NCI-H2171 treated with DMSO at 0.1 percent for 48 hours (cell line): ENCODE results near the gene PLEKHM3.
"Not testable (repeated sequence)": the region's sequence is repeated elsewhere in the genome, so short reads cannot be mapped to it uniquely, and the experiment has no call there.

Source experiments
- DNase-seq: peaks from one replicate; lab custom pipeline; 2025; lab: John Stamatoyannopoulos, UW

Gene PLEKHM3

DNA sequence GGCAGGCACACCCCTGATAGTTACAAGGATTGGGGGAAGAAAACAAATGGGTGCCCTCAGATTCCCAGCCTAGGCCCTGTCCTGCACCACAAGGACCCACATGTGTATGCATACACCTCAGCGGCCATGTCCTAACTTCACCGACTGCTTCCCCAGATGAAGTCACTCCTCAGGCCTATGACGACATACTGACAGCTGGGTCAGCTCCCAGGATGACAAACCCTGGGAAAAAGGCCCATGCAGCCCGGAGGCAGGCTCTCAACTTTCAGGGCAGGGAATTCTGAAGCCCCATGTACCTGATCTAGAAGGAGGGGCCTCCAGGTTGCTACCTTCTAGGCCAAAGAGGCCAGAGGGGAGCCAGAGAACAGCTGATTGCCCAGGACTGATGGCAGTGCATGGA lies 11.0 kb upstream of the PLEKHM3 start:
- no peak for DNase-seq

DNA sequence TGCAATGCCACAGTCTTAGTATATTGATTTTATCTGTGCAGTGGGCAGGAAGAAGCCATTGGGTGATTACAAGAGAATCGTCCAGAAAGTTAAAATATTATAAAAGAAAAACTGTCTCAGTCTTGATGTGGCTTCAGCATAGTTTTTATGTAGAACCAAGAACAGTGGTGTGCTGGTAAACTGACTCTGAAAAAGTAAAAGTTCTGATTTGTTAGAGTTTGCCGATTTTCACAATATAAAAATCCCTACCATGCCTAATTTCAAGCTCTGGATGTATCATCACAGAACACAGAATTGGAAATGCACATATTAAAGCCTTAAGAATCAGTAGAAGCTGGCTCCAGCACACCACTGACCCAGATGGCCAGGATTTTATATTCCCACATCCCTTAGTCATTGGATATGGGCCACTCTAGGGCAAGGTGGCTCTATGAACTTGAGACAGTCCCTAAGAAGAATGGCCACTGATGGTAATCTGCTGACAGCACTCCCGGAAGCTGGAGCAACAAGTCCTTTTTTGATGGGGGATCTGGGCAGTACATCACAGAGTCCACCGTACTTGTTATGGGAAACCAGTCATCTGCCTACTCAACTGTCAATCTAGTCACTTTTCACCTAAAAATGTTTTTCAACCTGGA lies 9.3 kb upstream of the PLEKHM3 start:
- DNase-seq, result no peak

DNA sequence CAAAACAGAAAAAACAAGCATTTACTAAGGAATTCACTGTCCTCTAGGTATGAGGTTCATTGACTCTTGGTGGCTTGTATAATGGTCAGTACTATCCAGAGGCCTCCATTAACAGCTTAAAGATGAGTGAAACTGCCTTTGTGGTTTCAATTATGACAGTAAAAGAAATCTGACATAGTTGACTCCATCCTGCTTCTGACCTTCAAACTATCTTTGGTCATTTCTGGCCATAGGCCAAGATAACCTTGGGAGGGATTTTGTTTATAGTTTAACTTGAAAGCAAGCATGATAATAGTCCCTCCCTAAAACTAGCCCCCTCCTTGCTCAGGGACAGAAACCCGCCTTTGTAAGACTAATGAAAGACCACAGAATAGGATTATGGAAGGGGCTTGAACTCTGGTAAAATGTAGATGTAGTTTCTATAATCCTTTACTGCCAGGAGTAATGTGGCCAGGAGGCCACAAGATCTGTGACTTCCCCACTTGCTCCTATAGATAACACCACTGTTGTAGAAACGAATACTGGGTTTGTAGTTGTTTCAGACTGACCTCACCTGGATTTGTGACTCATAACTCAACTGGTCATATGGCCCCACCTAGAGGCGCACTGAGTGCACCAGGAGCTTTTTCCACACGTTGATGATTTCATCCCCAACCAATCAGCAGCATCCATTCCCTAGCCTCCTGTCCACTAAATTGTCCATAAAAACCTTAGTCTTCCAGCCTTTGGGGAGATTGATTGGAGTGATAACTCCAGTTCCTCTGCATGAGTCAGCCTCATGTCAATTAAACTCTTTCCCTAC lies 8.6 kb upstream of the PLEKHM3 start:
- no peak for DNase-seq

DNA sequence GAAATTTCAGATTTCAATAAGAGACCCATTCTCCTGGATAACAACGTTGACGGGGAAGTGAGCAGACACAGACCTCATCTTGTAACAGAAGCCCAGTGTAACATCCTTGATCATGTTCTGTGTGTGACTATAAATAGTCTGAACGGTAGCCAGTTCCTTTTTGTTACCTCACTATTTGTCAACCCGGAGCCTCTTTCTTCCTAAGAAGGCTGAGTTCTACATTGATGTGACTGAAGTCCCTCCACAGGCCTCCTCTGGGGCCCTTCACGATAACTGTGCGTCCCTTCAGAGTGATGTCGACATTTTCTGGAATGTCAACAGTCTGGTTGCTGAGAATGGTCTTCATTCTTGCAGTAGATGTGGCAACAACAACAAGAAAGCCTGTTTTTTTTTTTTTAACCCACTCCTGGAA lies 6.3 kb upstream of the PLEKHM3 start:
- no peak for DNase-seq

DNA sequence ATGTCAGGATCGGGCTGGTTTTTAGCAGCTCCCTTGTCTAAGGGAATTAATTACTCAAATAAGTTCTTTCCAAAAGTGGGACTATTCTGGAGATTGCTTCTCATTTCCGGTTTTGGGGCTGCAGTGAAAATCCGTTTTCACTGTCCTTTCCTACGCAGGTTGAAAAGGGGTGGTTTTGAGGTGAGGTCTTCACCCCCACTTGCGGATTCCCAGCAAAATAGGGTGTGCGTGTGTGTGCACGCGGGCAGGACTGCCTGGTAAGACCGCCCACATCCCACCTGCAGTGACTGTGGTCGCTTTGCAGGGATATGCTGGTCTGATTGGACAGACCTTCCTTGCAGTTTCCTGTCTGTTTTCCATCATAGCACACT lies 472 bp upstream of the PLEKHM3 start:
- DNase-seq, result no peak

DNA sequence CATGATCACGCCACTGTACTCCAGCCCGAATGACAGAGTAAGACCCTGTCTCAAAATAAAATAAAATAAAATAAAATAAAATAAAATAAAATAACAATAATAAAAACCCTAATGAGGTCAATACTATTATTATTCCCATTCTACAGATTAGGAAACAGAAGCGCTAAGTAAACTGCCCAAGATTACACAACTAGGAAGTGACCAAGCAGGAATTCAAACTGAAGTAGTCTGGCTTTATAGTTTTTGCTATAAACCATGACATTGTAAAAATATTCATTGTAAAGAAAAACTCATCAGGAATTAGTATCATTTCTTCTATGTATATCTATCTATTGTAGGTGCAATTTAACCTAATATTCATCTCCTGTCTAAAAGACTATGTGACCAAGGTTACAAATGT lies 1.2 kb downstream of the PLEKHM3 start:
- DNase-seq, result no peak

DNA sequence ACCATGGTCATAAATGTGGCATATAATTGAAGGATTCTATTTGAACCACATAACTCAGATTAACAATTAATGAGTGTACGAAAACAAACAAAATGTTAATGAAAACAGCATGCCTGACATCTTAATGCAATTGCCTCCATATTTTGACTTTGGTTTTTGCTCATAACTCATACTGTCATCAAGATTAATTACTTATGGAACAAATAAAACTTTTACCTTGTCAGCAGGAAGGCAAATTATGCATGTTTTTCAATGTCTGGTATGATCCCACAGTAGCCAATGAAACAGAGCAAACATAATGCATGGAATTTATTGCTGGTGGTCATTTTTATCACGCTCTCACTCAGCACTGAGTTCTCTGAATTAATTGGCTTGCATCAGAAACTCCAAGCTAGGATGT lies 5.1 kb downstream of the PLEKHM3 start:
- DNase-seq, result no peak

DNA sequence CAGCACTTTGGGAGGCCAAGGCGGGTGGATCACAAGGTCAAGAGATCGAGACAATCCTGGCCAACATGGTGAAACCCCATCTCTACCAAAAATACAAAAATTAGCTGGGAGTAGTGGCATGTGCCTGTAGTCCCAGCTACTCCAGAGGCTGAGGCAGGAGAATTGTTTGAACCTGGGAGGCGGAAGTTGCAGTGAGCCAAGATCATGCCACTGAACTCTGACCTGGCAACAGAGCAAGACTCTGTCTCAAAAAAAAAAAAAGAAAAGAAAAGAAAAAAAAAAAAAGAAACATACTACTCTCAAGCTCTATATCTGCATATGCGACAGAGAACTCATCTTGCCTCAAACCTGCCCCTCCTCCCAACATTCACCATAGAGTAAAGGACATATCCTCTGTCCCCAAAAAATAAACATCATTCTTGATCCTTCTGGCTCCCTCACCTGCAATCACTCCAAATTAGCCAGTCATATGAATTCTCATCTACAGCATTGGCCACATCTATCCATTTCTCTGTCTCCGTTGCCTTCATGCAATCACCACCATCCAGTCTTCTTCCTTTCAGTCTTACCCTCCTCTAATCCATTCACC lies 7.1 kb downstream of the PLEKHM3 start:
- DNase-seq, result not testable (repeated sequence)

DNA sequence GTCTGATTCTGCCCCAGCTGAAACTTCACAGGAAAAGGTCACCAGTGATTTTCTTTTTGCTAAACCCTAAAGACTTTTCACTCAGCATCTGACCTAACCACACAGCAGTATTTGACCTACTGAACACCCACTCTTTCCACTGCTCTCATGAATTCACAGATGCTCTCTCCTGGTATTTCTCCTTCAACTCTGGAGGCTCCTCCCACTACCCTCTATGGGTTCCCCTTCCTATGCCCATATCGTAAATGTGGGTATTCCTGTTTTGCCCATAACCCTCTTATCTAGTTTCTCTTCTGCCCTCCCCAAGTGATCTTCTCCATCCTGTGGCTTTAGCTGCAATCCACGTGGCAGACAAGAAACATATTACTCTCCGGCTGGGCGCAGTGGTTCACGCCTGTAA lies 7.6 kb downstream of the PLEKHM3 start:
- DNase-seq, result no peak

DNA sequence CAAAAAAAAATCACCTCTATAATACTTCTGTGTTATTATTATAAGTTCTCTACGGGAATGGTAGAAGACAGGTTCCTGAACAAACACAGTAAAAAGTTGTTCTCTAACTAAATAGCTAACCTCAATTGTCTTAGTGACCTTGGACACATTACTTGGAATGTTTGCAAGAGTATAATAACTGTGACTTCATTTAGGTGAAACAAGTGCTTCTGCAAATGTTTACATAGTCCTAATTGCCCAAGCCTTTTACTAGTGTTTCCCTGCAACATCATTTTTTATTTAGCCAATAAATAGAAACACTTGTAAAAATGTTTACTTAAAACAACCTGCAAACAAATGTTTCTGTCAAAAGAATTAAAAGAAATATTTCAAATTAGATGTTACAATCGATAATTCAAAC lies 9.9 kb downstream of the PLEKHM3 start:
- DNase-seq, result no peak

DNA sequence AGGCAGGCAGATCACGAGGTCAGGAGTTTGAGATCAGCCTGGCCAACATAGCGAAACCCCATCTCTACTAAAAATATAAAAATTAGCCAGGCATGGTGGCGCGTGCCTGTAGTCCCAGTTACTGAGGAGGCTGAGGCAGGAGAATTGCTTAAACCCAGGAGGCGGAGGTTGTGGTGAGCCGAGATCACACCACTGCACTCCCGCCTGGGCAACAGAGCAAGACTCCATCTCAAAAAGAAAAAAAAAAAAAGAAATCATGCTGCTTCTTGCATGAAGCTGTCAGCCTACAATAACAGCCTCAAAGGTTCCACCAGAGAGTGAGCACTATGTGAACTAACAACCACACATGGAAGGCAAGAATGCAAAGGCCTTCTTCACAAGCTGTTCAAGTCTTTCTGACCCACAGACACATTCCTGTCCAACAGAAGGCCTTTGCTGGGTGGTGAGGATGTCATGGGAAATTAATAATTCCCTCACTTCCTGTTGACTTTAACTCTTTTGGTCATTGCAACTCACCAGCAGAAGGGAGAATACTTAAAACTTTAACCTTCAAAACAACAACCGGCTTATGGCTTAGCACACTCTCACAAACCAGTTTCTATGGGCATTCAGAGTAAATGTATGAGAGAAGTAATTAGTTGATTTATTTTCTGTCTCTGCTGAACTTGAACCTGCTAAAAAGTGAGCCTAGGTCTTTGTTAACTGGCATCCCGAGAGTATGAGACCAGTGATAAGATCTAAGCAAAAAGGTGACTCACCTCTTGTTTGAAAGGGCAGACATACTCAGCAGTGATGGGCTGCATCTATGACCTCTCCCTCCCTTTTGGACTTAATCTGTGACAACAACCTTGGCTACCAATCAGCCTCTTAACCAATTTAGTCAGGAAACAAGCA lies 11.8 kb downstream of the PLEKHM3 start:
- DNase-seq, result no peak

DNA sequence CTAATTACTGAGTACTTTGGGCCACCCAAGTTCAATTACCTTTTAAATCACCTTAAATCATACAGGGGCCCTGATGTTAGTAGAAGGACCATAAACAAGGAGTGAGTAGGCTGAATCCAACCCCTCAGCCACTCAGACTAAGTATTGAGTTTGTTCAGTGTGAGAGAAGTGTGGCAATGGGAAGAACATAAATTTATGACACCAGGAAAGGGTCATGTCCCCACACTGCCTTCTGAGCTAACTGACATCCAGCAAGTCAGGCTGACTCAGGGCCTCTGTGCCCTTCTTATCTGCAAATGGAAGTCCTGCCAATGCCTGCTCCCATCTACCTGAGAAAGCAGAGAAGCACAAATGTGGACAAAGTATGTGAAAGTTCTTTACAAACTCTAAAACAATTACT lies 12.9 kb downstream of the PLEKHM3 start:
- no peak for DNase-seq

DNA sequence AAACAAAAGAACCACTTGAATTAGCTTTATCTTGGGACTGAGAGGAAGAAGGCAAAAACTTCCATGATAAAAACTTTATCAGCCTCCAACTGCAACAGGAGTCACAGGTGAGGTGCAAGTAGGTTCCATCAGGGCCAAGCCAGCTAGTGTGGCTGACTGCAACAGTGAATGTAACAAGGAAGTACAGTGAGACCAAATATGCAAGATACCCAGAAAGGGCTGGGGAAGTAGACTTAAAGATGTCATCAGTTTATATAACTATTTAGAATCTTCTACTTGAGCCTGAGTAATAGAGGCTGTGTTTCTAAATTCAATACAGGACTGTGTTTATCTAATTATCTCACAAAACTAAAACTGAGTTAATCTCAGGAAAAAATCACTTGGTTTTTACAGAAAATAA lies 14.8 kb downstream of the PLEKHM3 start:
- no peak for DNase-seq

DNA sequence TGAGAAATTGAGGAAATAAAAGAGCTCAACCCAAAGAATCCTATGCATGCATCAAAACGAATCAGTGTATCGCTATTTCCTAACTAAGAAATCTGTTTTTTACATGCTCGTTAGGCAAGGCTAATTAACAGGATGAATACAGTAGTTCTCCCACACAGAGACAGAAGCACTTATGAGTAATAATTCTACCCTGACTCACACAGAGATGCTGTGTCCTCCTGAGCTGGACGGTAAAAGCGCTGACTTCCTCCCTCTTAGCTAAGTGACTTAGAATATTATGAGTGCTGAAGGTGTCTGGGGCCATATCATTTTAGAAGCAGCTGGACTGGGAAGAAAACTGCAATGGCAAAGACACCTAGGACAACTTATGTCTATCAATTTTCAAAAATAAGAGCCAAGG lies 18.5 kb downstream of the PLEKHM3 start:
- no peak for DNase-seq

DNA sequence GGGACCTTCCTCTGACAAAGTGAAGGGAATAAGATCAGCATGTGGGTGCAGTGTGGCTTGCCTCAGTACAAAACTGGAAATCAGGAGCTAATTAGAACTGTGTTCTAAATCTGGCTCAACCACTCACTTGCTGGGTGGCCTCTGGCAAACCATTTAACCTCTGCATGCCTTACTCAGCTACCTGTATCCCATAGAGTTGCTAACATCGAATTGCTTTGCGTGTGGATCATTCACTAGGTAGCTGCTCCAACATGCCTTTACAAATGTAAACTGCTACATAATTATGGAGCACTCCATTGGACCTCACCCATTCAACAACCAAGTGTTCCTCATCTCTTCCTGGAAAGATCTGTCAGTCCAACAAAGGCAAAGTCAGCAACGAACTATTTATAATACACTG lies 19.0 kb downstream of the PLEKHM3 start:
- no peak for DNase-seq

DNA sequence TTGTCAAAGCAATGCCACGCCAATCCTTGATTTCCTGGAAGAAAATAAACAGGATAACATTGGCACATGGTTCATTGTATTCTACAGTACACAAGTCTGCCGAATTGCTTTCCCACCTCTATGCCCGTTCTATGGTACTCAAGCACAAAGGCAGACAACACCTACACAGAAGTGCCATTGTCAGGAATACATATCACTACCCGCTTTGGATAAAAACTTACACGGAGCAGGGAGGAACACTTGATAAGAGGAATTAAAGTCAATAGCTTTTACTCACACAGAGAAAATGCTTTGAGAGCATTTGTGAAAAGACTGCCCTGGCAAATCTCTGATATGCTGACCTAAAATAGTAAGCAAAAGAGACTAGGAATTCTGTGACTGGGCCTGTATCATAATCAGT lies 23.4 kb downstream of the PLEKHM3 start:
- no peak for DNase-seq

DNA sequence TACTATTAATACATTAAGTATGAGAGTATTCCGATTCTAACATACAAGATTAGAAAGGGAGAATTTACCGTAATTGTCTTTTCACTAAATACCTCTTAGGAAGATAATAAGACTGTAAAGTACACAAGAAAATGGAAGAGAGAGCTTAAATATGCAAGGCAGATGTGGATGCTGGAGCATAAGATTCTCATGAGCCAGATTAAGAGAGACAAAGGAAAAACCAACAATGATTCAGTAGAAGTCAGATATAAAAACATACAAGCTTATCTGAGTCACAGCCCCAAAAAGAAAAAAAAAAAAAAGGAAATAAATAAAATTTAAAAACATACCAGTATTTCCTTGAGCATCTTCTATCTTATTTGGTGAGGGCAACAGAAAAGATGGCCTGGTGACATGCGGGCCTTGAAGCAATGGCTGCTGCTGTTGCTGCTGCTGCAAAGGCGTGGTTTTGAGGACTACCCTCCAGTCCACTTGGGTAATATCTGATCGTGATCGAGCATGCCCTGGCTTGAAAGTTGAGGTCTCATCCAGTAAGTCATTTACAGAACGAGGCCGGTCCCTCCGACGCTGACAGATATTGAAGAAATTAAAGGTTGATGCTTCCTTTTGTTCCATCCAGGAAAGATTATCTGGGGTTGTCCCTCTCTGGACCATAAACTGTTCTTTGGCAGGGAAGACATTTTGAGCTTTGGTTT lies 24.5 kb downstream of the PLEKHM3 start:
- no peak for DNase-seq

DNA sequence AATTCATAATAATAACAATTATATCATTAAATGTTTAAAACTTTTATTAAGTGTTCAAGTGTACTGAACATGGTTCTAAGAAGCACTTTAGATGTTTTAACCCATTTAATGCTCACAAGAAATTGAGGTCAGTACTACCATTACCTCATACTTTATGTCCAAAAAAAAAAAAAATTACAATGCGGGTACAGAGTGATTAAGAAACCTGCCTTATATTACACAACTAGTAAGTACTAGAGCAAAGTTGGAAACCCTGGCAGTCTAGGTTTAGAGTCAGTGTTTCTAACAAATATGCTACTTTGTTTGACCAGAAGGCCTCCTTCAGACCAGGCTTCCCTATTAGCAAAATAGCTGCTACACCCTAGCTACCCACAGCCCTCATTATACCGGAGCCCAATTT lies 28.5 kb downstream of the PLEKHM3 start:
- no peak for DNase-seq

DNA sequence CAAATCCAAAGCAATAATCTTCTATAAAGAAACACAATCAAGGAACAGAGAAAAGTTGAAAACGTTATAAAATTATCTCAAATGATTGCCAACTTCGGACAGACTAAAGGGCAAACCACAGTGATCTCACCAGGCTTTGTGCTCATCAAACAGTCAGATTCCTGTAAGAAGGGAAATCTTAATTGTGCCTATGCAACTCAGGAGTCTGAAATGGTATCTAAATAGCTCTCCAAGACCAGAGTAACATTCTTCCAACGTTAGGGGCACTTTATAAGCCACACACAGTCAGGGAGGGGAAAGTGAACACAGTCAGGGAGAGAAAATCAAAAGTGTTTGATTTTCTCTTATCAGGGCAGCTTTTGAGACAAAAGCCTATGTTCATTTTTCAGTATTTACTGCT lies 29.4 kb downstream of the PLEKHM3 start:
- DNase-seq, result no peak

DNA sequence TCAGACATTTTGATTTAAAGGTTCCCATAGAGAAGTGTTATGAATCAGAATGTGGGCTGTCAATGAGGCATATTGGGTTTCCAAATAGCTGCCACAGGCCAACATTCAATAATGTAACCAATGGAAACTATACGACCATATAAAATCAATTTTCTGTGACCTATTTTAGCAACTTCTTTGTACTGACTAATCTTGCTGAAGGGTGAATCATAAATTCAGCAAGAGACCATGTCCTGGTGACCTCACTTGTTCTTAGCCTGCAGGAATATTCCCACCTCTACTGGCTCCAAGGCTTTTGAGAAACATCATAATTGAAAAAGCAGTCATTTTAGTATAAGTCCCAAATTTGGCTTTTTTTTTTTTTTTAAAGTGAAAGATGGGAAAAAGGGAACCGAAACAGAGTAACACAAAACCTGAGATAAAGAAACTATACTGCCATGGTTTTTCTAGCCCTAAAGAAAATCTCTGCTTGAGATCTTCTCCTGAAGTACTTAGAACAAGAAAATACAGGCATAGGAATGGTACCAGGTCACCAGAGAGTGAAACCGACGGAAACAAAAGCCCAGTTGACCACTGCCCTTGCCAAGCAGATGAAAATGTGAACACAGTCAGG lies 32.1 kb downstream of the PLEKHM3 start:
- no peak for DNase-seq

DNA sequence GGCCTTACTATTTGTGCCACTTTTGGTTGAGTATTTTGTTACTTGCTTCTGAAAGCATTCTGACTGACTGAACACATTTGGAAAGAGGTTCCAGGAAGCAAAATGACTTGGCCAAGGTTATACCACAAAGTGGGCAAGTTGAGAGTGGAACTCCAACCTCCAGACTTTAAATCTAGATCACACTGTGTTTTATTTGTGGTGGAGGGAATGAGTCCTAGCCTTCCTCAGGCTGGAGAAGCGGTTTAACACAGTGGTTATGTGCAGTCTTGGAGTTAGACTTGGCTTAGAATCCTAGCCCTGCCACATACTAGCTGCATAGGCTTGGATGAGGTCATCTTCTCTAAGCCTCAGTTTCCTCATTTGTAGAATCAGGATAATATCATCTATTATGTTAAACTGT lies 33.4 kb downstream of the PLEKHM3 start:
- no peak for DNase-seq

DNA sequence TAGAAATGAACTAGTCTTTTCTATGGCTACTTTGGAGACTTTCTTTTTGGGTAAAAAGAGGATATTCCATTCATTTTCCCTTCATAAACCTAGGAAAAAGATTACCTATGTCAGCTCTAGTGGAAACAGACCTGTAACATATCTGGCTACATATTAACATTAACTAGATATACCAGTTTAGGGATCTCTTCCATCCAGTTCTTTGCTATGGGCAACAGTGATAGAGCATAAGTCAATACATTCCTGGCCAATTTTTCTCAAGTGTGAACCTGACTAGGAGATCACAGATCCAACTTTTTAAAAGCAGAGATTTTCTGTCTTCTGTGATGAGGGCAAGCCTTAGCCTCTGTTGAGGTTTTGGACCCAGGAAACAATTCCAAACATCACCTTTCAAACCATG lies 34.5 kb downstream of the PLEKHM3 start:
- no peak for DNase-seq
